HG03045 (cell line): Measurements from ENCODE around the gene CD6.

Source experiments
- ATAC-seq: cut with Tn5 transposase; IDR thresholded peaks from one replicate; pipeline ENCODE4 v1.9.1; 2021; ENCODE audit warnings: mild to moderate bottlenecking, moderate library complexity; ENCODE audit not compliant: unreplicated experiment

Gene CD6

DNA sequence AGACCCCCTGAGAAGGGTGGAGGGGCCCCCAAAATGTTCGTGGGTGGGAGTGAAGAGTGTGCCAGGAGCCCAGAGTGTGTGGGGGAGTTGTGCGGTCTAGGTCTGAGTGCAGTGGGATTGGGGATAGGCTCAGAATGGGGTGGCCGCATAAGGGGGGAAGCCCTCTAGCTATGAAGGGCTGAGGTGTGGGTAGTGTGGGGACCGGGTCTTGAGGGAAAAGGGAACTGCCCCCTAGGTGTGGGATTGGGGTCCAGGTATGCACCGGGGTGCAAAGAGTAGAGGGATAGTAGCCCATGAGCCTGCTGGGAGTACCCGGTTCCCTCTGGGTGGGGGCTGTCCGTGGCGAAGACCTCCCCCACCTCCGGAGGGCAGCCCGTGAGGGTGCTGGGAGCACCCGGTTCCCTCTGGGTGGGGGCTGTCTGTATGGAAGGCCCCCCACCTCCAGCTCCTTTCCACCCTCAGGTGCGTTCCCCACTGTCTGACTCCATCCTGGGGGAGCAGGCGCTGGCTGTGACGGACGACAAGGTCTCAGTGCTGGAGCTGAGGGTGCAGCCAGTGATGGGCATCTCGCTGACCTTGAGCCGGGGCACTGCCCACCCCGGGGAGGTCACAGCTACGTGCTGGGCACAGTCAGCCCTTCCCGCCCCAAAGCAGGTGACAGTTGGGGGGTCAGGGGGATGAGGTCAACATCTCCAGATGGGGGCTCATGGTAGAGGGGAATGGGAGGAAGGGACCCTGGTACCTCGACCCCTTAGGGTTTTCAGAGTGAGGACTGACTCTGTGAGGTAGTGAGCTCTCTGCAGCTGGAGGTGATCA, 36.5 kb upstream of the CD6 start:
- no peak for ATAC-seq

- no peak for ATAC-seq
These were observed 35.6 kb upstream of the CD6 start for GRCh38 chr11:60935676-60936442.

DNA sequence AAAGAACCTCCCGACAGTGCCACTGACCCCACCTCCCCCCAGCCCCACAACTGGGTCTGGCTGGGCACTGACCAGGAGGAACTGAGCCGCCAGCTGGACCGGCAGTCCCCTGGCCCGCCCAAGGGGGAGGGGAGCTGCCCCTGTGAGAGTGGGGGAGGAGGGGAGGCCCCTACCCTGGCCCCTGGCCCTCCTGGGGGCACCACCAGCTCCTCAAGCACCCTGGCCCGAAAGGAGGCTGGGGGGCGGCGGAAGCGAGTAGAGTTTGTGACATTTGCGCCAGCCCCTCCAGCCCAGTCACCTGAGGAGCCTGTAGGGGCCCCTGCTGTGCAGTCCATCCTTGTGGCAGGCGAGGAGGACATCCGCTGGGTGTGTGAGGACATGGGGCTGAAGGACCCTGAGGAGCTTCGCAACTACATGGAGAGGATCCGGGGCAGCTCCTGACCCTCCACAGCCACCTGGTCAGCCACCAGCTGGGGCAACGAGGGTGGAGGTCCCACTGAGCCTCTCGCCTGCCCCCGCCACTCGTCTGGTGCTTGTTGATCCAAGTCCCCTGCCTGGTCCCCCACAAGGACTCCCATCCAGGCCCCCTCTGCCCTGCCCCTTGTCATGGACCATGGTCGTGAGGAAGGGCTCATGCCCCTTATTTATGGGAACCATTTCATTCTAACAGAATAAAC, 34.9 kb upstream of the CD6 start:
- ATAC-seq = no peak

- ATAC-seq = no peak
These were observed 34.3 kb upstream of the CD6 start for GRCh38 chr11:60937144-60937527.

- ATAC-seq = no peak
These were observed 33.7 kb upstream of the CD6 start for GRCh38 chr11:60937811-60938210.

- ATAC-seq = no peak
These were observed 33.0 kb upstream of the CD6 start for GRCh38 chr11:60938500-60938899.

DNA sequence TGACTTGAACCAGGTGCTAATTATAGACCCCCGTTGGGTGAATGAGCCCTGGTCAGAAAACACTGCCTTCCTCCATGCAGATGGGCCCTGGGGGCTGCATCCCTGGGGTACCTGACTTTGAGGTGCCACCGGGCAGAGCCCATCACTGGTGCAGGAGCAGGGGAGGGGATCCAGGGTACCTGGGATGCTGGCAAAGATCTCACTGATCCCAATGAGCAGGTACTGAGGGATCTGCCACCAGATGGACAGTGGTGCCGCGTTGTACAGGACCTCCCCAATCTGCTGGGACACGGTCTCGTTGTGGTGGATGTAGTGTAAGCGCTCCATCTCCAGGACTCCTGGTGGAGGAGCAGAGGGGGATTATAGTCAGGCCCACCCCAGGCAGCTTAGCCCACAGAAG, 32.2 kb upstream of the CD6 start:
- ATAC-seq = no peak

DNA sequence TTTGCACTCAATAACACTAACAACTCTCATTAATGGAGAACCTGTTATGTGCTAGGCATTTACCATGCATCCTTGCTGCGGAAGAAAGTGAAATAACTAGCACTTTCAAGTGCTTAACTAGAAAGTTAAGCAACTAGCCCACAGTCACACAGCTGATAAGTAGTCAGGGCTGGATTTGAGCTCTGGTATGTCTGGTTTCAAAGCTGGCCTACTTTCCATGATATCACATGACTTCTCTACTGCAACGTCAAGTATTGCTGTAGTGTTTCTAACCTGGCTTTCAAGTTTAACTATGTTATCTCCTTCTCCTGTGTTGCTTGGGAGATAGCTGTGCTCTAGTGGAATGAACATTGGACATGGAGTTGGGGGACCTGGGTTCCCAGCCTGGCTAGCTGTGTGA, 31.6 kb upstream of the CD6 start:
- ATAC-seq = no peak

DNA sequence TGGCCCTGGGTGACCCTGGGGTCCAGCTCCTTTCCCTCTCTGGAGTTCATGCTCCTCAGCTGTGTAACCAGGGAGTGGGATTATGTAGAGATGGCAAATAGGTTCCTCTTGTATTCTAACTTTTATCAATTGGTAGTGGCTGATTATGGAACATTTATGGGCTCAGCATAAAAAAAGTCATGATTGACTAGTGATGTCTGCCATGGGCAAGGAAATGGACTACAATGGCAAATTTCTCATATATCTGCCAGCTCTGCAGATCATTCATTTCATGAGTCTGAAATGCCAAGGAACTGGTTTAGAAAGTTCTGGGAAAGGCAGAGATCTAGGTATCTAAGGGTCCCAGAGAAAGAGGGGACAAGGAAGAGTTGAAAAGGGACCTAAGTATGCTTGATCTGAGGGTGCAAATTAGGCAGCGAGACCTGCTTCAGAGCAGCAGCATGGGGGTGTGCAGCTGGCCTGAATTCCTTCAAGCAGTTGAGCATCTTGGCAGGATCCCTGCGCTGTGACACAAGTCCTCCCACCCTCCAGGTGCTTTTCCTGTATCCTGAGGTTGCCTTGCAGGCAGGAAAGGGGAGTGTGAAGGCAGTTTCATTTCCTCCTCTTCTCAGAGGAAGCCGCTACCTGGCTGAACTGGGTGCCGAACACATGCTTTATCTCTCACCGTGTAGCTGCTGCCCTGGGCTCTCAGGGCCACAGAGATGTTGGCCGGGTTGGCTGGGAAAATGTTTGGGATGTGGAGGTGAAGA, 29.9 kb upstream of the CD6 start:
- ATAC-seq = no peak

GRCh38 chr11:60942219-60942618, 29.3 kb upstream of the CD6 start:
- no peak for ATAC-seq

- no peak for ATAC-seq
These were observed 28.4 kb upstream of the CD6 start for GRCh38 chr11:60942970-60943565.

DNA sequence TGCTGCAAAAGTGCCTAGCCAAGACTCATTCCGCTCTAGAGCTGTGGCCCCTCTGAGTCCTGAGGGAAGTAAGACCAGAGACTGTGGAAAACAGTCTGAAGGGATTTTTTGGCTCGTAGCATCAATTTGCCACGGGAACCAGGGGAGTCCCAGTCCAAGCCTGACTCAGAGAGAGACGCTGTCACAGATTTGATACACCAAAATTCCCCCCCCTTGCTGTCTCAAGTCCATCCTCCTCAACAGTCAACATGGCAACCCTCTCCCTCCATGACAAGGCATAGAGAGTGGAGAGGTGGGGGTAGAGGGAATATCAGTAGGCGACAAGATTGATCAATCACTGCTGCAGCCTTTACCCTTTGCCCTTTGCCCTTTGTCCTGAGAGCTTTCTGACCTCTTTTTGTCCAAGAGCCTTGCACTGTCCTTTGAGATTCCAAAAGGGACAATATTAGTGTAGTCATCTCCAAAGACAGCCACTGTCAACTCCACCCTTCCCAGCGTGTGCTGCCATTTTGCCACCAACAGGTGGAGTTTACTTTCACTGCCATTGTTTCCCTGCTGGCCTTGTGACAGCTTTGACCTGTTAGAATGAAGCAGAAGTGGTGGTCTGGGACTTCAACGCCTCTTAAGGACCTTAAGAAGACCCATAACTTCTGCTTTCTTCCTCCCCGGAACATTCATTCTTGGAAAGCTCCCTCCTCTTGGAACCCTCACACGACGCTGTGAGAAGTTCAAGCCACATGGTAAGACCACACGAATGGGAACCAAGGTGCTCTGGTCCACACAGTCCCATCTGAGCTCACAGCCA, 26.8 kb upstream of the CD6 start:
- ATAC-seq = no peak

DNA sequence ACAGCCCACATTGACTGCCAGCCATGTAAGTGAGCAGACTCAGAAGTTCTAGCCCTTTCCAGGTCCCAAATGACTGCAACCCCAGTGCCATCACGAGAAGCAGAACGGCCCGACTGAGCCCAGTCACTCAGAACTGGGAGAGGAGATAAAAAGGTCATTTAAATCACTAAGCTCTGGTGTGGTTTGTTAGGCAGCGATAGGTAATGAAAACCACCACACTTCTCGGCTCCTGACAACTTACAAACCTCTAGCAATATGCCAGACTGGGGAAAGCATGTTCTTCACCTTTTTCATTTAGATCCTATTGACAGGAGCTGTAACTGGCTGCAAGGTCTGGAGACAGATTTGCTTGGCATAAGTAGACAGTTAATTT, 26.2 kb upstream of the CD6 start:
- no peak for ATAC-seq

GRCh38 chr11:60946601-60947264, 24.7 kb upstream of the CD6 start:
- ATAC-seq = no peak

GRCh38 chr11:60947700-60948099, 23.8 kb upstream of the CD6 start:
- no peak for ATAC-seq

DNA sequence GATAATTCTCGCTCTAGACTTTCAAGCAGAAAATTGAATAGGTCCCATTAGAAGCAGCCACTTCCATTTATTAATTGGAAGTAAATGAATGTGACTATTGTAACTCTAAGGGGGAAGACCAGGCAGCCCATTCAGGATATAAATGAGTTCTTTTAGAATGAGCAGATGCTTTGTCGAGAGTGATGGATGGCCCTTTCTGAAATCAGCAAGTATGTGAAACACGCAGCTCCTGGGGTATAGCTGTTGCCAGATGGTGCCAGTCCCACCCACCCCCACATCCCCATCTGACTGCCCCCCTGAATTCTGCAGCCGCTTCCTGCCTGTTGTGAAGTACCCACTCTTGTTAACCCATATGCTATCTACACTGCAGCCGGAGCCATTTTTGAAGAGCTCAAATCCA, 23.2 kb upstream of the CD6 start:
- no peak for ATAC-seq

DNA sequence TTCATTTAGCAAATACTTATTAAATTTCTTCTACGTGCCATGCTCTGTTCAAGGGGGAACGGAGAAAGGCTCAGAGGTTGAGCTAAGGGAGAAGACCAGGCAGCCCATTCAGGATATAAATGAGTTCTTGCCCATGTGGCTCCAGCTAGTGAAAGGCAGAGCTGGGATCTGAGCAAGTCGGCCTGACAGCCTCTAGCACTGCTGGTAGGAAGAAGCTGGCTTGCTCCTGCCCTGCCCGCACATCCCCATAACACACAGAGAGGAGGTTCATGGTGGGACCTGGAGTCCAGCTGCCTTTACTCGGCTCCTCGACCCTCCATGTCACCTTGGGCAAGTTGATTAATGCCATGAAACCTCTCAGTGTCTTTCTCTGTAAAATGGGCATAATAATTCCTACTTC, 21.5 kb upstream of the CD6 start:
- no peak for ATAC-seq

- ATAC-seq = no peak
These were observed 20.4 kb upstream of the CD6 start for GRCh38 chr11:60950933-60951605.

- ATAC-seq = no peak
These were observed 19.9 kb upstream of the CD6 start for GRCh38 chr11:60951606-60951903.
